ENCODE measurements around the gene SLC29A1. TPM values are rescaled to one million over a fixed set of nuclear protein-coding genes. Genes with fewer than 3 reads are reported as not detected.

The SLC29A1 gene
- total RNA-seq, 1 experiment from 2014 or later: 11.0 TPM

Other genes starting within 250 kb of the SLC29A1 start
- 67.0 and 69.4 TPM in 2 replicates for gene MRPL14, start 96.1 kb upstream of the SLC29A1 start, total RNA-seq (2014; rRNA removed; shearing (Covaris generic))
- gene TMEM63B, start 96.0 kb upstream of the SLC29A1 start, total RNA-seq (2014; rRNA removed; shearing (Covaris generic)): 7.1 and 12.7 TPM in 2 replicates
- not detected in 2 replicates for gene CAPN11, start 64.8 kb upstream of the SLC29A1 start, total RNA-seq (2014; rRNA removed; shearing (Covaris generic))
- gene MYMX, start 6.7 kb upstream of the SLC29A1 start, total RNA-seq (2014; rRNA removed; shearing (Covaris generic)): 0.53 TPM in 1 of 2 replicates, not detected in the other
- 1,415 and 1,548 TPM in 2 replicates for gene HSP90AB1, start 23.5 kb downstream of the SLC29A1 start, total RNA-seq (2014; rRNA removed; shearing (Covaris generic))
- gene SLC35B2, start 33.9 kb downstream of the SLC29A1 start, total RNA-seq (2014; rRNA removed; shearing (Covaris generic)): 89.9 and 107 TPM in 2 replicates
- 17.6 and 37.6 TPM in 2 replicates for gene NFKBIE, start 42.0 kb downstream of the SLC29A1 start, total RNA-seq (2014; rRNA removed; shearing (Covaris generic))
- gene TMEM151B, start 46.9 kb downstream of the SLC29A1 start, total RNA-seq (2014; rRNA removed; shearing (Covaris generic)): not detected in 2 replicates
- gene AARS2, start 89.8 kb downstream of the SLC29A1 start, total RNA-seq (2014; rRNA removed; shearing (Covaris generic)): 11.4 and 12.1 TPM in 2 replicates
- gene SPATS1, start 119.1 kb downstream of the SLC29A1 start, total RNA-seq (2014; rRNA removed; shearing (Covaris generic)): not detected in 2 replicates
- 38.0 and 41.2 TPM in 2 replicates for gene CDC5L, start 164.1 kb downstream of the SLC29A1 start, total RNA-seq (2014; rRNA removed; shearing (Covaris generic))

Measured in SJSA1 (cell line).